ENCODE measurements around the gene PSMB5.

PSMB5 gene

DNA sequence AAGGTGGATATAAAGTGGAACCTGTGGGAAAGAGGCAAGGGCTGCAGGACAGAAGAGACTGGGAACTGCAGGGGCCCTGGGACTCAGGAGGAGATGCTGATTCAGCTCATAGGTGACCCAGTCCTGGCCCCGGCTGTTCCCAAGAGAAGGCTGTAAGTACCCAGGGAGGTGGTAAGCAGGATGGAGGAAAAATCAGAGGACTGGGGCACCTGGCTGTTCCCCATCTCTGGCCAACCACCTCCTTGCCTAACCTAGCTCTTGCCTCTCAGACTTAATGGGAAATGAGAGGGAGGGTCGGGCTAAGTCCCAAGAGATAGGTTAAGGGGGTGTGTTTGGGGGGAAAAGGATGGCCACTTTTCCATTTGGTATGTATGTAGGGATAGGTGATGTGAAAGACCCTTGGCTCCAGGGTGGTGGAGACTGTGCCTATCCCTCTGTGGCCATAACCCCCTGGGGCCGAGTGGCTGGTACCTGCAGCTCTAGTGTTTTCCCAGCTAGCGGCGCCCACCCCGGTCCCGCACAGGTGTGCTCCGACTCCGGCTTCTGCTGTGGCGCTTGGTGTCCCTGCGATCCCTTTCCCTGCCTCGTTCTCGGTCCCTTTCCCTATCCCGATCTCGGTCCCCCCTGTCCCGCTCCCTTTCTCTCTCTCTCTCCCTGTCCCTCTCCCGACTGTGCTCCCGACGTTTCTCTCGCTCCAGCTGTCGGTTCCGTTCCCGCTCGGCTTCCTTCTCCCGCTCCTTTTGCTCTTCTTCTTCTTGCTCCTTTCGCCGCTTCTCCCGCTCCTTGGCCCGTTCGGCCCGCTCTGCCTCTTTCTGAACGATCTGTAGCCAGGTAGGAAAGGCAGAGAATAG is 24.2 kb upstream of the PSMB5 start:
- DNase-seq (ENCODE audit: low read depth): no peak

DNA sequence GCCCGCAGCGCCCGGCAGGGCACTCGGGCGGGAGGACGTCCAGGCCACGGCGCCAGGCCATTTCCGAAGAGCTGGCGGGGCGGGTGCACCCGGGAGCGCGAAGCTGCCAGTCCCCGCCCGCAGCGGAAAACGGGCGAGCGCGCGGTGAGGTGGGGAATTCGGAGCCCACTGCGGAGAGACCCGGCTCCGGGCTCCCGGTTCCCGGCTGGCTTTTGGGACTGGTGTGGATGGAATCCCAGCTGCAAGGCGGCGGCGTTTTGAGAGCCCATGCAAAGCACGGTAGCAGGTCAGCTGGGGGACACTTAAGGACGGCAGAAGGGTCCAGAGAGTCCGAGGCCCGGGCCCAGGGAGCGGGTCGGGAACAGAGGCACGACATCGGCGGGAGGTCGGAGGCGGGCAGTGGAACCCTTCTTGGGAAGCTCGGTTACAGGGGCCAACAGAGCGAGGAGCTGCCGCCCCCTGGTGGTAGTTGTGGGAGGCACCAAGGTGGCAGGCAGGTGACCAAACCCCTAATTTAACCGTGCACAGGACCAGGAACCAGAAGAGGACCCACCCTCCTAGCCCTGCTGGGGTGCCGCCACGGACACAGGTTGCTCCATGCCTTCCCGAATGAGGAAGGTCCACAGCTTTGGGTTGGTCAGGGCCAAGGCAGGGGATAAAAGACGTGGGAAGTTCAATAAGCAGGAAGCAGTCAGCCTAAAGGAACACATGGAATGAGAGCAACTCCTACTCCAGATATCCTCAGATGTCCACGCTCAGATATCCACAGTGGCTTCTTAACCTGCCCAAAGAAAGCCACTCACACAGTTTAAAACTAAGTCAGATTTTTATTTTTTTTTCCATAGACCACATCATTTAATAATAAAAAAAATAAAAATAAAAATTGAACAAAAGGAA is 23.3 kb upstream of the PSMB5 start:
- no peak for DNase-seq (ENCODE audit: low read depth)

DNA sequence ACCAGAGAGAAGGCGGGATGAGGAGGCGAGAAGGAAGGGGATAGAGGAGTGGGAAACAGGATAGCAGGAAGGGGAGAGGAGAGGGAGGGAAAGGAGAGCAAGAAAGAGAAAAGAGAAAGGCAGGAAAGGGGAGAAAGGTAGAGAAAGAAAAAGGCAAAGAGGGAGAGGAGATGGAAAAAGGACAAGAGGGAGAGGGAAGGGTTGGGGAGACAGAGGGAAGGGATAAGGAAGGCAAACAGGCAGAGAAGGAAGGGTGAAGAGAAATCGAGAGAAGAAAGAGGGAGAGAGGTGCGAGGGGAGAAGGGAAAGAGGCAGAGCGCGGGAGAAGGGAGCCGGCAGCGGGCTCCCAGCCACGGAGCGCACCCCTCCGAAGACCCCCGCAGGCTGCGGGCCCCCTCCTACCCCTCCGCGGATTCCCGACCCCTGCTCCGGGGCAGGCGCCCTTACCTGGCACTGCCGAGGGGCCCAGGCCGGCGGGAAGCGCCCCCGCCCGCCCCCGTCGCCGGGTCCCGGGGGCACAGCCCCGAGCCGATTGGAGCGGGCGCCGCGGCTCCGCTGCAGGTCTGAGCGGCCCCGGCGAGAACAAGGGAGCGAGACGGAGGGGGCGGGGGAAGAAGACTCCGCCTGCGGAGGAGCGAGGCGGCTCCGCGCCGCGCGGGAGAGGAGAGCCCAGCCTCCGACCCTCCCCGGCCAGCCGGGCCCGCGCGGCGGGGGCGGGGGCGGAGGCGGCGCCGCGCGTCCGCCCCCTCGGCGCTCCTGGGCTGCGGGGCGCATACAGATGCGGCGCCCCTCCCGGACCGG is 22.5 kb upstream of the PSMB5 start, which contains the start of gene CDH24:
TSS of gene CDH24 (minus strand) at position 565 of the 801 bp plus-strand sequence. CDS start 1,787 bp downstream, outside the sequence.
- no peak for DNase-seq (ENCODE audit: low read depth)

DNA sequence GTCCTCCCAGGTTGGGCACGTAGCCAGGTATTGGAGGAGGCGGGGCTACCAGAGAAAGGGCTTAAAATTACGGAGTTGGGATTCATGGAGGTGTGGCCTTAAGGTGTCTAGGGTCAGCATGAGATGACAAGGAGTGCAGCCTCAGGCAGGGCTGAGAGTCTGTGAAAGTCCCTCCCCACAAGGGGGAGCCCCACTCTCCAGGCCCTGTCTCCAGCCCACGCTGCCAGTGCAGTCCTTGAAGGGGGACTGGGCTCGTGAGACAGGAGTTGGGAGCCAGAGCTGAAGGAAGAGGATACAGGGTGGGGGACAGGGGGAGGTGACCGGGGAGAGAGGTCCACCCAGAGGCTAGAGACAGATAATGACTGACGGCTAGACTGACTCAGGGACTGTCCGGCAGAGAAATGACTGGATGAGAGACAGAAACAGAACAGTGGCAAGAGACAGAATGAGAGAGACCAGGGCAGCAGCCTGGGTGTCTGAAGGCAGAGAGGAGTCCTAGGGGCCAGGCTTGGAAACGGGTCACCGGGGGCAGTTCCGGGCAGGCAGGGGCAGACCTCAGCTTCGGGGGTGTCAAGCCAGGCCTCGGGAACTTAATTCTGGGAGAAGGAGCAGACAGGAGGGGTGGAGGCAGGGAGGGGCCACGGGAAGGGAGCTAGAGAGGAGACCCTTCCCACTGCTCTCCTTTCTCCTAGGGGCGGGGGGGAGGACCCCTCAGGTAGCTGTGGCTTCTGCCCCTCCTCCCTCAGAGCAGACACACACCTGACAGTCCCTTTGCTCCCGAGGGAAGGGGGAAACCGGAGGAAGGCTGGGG is 21.6 kb upstream of the PSMB5 start:
- DNase-seq (ENCODE audit: low read depth): no peak

DNA sequence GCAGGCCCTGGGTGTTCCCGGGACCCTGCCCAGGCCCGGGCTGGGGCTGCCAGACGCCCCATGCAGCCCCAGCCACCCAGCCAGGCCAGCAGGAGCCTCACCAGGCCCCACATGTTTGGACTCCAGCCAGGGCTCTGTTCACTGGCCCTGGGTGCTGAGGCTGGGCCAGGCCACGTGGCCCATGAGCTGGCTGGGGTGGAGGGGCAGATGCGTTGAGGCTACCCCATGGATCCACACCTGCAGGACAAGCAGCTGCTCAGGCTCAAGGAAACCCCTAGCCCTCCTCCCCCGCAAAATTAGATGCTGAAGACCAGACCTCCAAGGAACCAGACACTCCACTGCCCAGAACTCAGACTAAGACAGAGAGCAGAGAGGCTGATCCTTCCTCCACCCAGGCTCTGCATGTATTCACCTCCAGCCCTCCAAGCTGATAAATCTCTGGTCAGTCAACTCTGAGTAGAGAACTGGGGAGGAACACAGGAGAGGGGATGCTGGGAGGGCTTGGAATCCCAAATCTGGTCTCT is 21.0 kb upstream of the PSMB5 start:
- DNase-seq (ENCODE audit: low read depth): no peak

DNA sequence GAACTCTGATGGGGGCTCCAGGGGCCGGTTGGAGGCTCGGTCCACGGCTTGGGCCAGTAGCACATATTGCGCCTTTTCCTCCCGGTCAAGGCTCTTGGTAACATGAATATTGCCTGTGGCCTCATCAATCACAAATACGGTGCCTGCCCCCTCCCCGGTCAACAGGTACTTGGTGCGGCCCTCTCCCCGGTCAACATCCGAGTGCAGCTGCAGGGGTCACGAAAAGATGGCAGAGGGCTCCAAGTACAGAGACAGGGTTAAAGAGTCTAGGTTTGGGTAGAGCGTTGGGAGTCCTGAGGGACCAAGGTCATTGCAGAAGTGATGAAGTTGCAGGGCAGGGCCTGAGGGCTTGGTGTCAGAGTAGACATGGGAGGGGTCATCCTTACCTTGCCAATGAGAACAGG is 20.4 kb upstream of the PSMB5 start:
- no peak for DNase-seq (ENCODE audit: low read depth)

DNA sequence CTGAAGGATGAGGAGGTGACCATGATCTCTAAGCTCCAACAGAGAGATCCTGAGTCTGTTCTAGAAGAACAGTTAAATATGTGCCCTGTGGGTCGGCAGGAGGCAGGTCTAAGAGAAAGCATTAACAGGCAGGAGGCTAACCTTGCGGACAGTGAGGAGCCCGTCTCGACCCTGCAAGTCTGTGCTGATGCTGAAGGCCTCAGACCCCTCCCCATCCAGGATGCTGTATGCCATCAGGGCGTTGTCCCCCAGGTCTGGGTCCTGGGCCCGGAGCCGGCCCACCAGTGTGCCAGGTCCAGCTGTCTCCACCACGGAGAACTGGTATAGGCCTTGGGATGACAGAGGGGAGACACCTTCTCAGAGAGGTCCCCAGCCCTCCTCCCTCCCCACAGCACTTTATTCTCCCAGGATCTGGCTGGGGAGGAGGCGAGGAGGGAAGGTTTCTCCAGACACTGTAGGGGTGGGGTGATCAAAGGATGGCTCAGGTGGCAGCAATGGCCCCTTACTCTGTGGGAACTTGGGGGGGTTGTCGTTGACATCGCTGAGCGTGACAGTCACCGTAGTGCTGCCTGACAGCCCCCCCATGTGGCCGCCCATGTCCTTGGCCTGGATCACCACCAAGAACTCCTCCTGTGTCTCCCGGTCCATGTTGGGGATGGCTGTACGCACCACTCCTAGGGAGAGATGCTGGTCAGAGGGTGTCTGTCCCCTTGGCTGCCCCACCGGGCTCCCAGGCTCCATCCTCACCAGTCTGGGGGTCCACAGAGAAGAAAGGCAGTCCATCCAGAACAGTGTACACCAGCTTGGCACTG is 19.5 kb upstream of the PSMB5 start:
- no peak for DNase-seq (ENCODE audit: low read depth)

DNA sequence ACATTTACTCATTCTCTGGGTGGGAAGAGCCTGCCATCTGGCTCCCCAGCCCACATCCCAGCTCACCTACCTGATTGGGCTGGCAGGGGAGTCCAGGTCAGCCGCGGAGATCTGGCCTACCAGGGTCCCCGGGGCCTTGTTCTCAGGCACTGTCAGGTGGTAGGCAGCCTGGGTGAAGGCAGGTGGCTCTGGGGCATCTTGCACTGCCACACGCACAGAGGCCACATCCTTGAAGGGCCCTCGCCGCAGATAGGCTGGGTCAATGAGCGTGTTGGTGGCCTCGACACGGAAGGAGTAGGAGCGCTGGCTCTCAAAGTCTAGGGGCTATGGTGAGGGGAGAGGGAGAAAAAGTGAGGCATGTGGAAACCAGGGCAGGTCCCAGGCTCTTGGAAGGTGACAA is 18.7 kb upstream of the PSMB5 start:
- DNase-seq (ENCODE audit: low read depth): no peak

DNA sequence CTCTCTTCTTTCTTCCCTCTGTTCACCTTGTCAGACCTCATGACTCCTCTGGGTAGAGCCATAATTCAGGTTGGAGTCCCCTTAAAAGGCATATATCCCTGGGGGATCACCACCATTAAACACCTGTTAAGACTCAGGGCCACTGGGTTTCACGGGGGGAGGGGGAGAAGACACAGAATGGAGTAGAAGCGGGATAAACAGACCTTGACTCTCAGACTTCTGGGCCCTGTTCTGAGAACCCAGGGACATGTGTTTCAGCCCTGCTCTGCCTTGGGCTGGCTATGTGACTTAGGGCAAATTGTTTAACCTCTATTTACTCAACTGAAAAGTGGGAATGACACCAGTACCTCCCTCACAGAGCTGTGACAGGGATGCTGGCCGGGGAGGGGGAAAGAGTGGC is 18.0 kb upstream of the PSMB5 start:
- no peak for DNase-seq (ENCODE audit: low read depth)

DNA sequence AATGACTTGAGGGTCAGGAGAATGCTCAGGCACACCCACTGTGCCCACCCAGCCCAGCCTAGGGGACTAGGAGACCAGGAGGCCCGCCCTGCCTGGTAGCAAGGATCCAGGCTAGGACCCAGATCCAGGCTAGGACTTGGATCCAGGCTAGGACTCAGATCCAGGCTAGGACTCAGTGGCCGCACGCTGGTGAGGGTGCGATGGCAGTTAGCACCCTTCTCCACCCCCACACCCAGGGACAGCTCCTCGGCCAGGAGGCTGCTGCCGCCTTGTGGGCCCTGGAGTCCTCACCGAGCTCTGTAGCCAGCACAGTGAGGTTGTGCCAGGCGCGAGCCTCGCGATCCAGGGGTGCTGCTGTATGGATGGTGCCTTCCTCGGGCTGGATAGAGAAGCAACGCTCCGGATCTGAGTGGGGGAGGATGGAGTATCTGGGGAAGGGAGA is 17.5 kb upstream of the PSMB5 start:
- DNase-seq (ENCODE audit: low read depth): no peak

DNA sequence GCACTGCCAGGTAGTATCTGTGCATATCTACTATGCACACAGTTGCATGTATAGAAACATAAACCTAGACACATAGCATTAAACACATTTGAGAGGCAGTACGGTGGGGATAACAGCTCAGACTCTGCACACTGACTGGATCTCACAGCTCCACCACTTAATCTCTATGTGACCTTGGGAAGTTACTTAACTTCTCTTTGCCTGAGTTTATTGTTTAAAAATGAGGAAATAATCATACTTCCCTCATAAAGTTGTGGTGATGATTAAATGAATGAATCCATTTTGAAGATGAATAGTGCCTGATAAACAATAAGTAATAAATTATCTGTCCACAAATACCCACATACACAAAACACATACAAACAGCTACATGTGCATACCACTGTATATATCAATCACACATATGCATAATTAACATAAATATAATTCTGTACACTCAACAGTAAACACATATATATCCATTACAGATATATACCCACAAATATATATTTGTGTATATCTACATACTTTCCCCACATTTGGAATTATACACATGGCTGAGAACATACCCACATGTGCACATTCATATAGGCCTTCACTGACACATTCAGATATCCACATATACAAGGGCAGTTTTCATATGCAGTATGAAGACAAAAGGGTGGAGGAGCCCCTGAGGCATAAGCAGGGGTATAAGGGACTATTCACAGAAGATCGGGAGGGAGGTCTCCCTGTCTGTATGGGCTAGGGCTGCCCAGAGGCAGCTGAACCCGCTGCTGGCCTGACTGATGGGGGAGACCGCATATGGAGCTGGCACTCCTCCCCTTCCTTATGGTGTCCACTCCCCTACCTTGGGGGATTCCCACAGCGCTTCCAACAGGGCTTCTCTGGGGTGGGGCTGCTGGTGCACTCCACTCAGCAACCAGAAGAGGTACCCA is 16.7 kb upstream of the PSMB5 start:
- no peak for DNase-seq (ENCODE audit: low read depth)

DNA sequence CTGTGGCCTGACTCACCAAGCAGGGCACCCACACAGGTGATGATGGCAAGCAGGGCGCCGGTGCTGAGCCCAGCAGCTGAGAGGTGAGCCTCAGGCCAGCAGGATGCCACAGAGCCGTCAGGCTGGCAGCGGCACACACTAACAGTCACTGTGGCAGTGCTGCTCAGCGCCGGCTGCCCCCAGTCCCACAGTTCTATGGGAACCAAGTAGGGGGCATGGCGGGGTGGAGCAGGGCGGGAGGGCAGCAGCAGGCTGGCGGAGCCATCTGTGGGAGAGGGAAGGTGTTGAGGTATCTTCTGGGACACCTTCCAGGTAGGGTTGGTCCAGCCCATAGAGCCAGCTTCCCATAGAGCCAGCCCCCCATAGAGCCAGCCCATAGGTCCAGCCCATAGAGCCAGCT is 14.3 kb upstream of the PSMB5 start:
- DNase-seq (ENCODE audit: low read depth): no peak

DNA sequence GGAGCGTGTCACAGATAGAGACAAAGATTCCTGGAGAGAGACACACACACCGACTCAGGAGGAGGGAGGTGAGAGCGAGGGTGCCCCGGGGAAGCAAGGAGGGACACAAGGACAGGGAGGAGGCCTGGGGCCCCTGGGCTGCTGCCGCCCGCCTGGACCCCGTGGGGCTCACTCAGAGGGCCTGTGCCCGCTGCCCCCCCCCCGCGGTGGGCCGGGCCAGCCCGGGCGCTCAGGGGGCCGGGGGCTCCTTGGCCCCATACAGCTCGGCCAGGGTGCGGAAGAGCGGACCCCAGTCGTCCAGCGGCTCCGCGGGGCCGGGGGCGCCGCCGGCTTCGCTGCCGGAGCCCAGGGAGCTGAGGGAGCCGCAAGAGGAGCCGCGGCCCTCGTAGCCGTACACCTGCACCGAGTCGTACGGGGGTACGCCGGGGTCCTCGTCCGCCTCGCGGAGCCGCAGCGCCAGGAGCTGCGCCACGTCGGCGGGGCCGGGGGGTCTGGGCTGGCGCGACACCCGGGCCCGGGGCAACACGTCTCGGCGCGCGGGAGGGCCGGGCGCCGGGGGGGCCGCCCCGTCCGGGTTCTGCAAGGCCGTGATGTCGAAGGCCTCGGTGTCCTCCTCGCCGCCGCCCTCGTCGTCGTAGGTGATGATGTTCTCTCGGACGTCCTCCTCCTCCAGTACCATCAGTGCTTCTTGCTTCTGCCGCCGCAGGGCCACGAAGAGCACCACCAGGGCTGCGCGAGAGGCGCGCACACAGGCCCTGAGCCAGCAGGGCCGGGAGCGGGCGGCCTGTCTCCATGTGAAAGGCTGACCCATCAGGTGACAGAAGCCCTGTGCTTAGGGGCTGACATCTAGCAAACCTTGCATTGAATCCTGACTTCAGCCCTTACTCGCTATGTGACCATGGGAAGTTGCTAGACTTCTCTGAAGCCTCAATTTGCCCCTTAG is 13.3 kb upstream of the PSMB5 start:
- DNase-seq (ENCODE audit: low read depth): no peak

DNA sequence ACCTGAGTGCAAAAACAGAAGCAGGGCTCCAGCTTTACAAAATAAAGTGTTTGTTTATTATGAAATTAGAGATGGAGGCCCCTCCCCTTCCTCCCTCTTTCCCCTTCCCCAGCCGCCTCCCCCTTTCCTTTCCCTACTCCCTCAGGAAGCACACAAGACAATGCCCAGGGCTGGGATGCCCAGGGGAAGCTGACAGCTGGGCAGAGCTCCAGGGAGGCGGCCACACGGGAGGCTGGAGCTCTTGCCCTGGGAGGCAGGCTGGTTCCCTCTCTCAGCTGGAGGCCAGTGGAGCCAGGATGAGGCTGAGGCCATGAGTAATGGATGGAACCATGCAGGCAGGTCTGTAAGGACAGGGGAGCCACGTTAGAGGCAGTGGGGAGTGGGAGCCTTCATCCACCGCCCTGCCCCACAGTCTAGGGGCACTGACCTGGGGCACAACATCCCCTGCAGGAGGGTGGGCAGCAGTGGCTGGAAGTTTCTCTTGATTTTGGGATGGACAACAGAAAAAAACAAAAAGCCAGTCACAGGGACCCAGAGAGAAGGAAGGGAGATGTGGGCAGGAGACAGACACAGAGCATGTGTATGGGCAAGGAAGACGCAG is 12.4 kb upstream of the PSMB5 start:
- no peak for DNase-seq (ENCODE audit: low read depth)

DNA sequence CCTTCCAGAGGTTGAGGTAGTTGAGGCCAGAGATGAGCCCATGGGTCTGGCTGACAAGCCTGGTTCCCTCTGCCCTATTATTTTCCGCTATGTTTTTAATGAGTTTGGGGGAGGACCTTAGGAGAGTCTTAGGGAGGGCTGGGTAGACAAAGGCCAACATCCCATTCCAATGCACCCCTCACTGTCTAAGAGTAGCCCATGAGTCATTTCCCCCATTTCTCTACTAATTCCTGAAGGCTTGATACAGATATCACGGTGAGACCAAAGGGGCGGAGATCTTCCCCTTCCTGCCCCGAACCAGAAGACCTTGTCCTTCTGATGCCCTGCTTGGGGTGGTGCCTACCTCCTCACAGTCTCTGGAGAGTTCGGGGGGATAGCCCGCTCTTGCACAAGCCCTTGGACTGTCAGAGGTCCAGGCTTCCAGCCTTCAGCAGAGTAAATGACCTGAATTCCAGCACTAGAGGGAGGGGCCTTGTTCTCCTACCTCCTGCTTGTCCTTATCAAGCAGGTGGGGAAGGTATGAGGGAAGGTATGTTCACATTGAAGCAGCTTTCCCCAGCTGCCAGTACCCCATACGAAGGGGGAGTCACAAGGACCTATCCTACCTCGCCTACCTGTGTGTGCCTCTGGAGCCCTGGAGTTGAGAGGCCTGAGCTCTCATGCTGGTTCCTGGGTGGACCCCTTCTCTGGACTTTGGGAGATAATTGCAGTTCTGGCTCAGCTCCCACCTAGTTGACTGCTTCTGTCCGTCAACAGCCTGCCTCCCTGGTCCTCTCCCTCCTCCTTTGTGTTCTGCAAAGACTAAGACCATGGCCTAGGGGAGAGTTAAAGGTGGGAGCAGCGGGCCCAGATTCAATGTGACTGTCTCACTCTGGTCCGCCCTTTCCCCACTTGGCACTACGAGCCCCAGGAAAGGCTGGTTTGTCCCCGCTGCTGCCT is 11.0 kb upstream of the PSMB5 start:
- DNase-seq (ENCODE audit: low read depth): no peak

DNA sequence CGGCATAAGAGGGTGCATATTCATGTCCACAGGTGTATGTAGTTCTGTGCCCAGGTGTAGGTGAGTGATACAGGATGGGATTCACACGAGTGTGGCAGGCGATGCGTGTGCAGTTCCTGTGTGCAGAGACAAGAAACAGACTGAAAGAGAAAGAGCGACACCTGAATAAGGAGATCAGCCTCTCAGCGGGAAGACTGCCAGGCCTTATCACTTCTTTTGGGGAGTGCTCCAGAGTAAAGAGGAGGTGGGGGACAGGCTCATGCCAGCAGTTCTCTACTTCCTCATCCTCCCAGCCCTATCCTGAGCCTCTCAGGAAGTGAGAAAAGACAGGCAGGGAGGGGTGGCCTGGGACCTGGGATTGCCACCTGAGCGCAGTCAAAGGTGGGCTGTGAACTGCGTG is 10.1 kb upstream of the PSMB5 start:
- no peak for DNase-seq (ENCODE audit: low read depth)
